DND-41 (cell line): Measurements from ENCODE around the gene CYTH3.

ENCODE experiments used
- ATAC-seq: fragments of 200-7000 bp; cut with Tn5 transposase; 3 replicates; pipeline ENCODE4 v1.9.1; 2021; ENCODE audit warnings: low read depth; ENCODE audit not compliant: insufficient read depth
- DNase-seq: peaks from one replicate; pipeline ENCODE4 v3.0.0-alpha.2; 2020
- H2AFZ ChIP-seq: 2 replicates; pipeline ENCODE4 v1.6.0; 2012; ENCODE audit warnings: low read depth, low read length
- H3K27ac ChIP-seq: 2 replicates; pipeline ENCODE4 v1.5.1; 2012; ENCODE audit warnings: low read length, inconsistent platforms
- H3K27me3 ChIP-seq: fragments of 200-600 bp; sonication (generic); 2 replicates; pipeline ENCODE4 v1.6.0; 2012; ENCODE audit warnings: low read length, mild to moderate bottlenecking, inconsistent platforms; ENCODE audit not compliant: insufficient read depth, poor library complexity
- H3K36me3 ChIP-seq: 2 replicates; pipeline ENCODE4 v1.5.1; 2012; ENCODE audit warnings: low read length, inconsistent platforms; ENCODE audit not compliant: insufficient read depth
- H3K4me1 ChIP-seq: 2 replicates; pipeline ENCODE4 v1.5.1; 2012; ENCODE audit warnings: mild to moderate bottlenecking, low read length; ENCODE audit not compliant: insufficient read depth
- H3K4me2 ChIP-seq: 2 replicates; pipeline ENCODE4 v1.6.0; 2012; ENCODE audit warnings: mild to moderate bottlenecking, moderate library complexity, low read length, inconsistent platforms; ENCODE audit not compliant: insufficient read depth
- H3K4me3 ChIP-seq, 2 experiments: fragments of 200-600 bp in 1 of 2; shearing (Covaris generic) in 1 of 2; 2 replicates each; pipeline ENCODE4 v1.5.1; 2012 to 2016; ENCODE audit warnings: inconsistent platforms in 2 of 2, low read length in 2 of 2, mild to moderate bottlenecking in 2 of 2, low read depth in 1 of 2, moderate library complexity in 1 of 2
- H3K79me2 ChIP-seq: 2 replicates; pipeline ENCODE4 v1.6.0; 2012; ENCODE audit warnings: low read length, inconsistent platforms; ENCODE audit not compliant: insufficient read depth
- H3K9ac ChIP-seq: 2 replicates; pipeline ENCODE4 v1.6.0; 2012; ENCODE audit warnings: low read depth, mild to moderate bottlenecking, inconsistent platforms, low read length, moderate library complexity
- H3K9me3 ChIP-seq: 2 replicates; pipeline ENCODE4 v1.5.1; 2012; ENCODE audit warnings: low read length, moderate library complexity, mild to moderate bottlenecking, inconsistent platforms; ENCODE audit not compliant: insufficient read depth, severe bottlenecking
- H4K20me1 ChIP-seq: 2 replicates; pipeline ENCODE4 v1.6.0; 2012; ENCODE audit warnings: low read length; ENCODE audit not compliant: insufficient read depth
- CTCF ChIP-seq: IDR thresholded peaks from 2 replicates; pipeline ENCODE4 v1.5.1; 2012; ENCODE audit warnings: borderline replicate concordance, low read length, moderate library complexity, mild to moderate bottlenecking; ENCODE audit not compliant: poor library complexity, severe bottlenecking; ENCODE audit errors: extremely low read depth
- EZH2 ChIP-seq: IDR thresholded peaks from 3 replicates; pipeline ENCODE4 v1.6.1; 2012; ENCODE audit warnings: borderline replicate concordance, low read depth, mild to moderate bottlenecking, moderate library complexity, low read length, inconsistent platforms; ENCODE audit not compliant: severe bottlenecking

Gene CYTH3

GRCh38 chr7:6172224-6172909 is 100.1 kb downstream of the CYTH3 start:
- H3K9me3 ChIP-seq, result no peaks in the 10 kb centered on the region
- H3K4me1 ChIP-seq, result no peaks in the 10 kb centered on the region
- H3K36me3 ChIP-seq, result peaks cover 4% of the 10 kb centered on the region; the same call in 1 of the 2 replicates
- DNase-seq (no peak), ATAC-seq (no peak)
- TF ChIP-seq EZH2, result no peak
- no peak for TF ChIP-seq CTCF
- no peaks in the 10 kb centered on the region for H4K20me1 ChIP-seq
- H3K4me2 ChIP-seq, result no peak overlapping the region
- no peak overlapping the region for H3K9ac ChIP-seq
- no peaks in the 10 kb centered on the region for H3K79me2 ChIP-seq
- H3K4me3 ChIP-seq, result no peak overlapping the region
- H3K27me3 ChIP-seq, result no peaks in the 10 kb centered on the region
- no peak overlapping the region for H3K27ac ChIP-seq
- H2AFZ ChIP-seq, result no peak overlapping the region

GRCh38 chr7:6171532-6172223 is 100.7 kb downstream of the CYTH3 start:
- Histone ChIP-seq H3K9me3 (no peaks in the 10 kb centered on the region), H3K4me2 (no peak overlapping the region), H3K27me3 (no peaks in the 10 kb centered on the region), H3K36me3 (peaks cover 4% of the 10 kb centered on the region; the same call in 1 of the 2 replicates), H3K9ac (no peak overlapping the region), H3K79me2 (no peaks in the 10 kb centered on the region), H4K20me1 (no peaks in the 10 kb centered on the region), H3K27ac (no peak overlapping the region), H3K4me3 (no peak overlapping the region), H3K4me1 (no peaks in the 10 kb centered on the region), H2AFZ (no peak overlapping the region)
- no peak for DNase-seq
- TF ChIP-seq EZH2 (no peak), CTCF (no peak)
- ATAC-seq, result no peak

GRCh38 chr7:6170571-6171531 is 101.6 kb downstream of the CYTH3 start:
- H3K36me3 ChIP-seq, result peaks cover 4% of the 10 kb centered on the region; the same call in 1 of the 2 replicates
- H3K27ac ChIP-seq, result no peak overlapping the region
- no peaks in the 10 kb centered on the region for H4K20me1 ChIP-seq
- no peaks in the 10 kb centered on the region for H3K4me1 ChIP-seq
- ATAC-seq, result no peak
- H3K9me3 ChIP-seq, result no peaks in the 10 kb centered on the region
- H3K4me3 ChIP-seq, result no peak overlapping the region
- no peak overlapping the region for H3K9ac ChIP-seq
- DNase-seq, result no peak
- TF ChIP-seq CTCF (no peak), EZH2 (no peak)
- no peak overlapping the region for H3K4me2 ChIP-seq
- H2AFZ ChIP-seq, result no peak overlapping the region
- no peaks in the 10 kb centered on the region for H3K27me3 ChIP-seq
- H3K79me2 ChIP-seq, result no peaks in the 10 kb centered on the region
